Measurements from ENCODE around the gene ARHGEF39. TPM values are rescaled to one million over a fixed set of nuclear protein-coding genes. Genes with fewer than 3 reads are reported as not detected.

The ARHGEF39 gene
- total RNA-seq, 4 donors from 2014 or later, result 1.3 to 17.5 (median 5.1) TPM

DNA sequence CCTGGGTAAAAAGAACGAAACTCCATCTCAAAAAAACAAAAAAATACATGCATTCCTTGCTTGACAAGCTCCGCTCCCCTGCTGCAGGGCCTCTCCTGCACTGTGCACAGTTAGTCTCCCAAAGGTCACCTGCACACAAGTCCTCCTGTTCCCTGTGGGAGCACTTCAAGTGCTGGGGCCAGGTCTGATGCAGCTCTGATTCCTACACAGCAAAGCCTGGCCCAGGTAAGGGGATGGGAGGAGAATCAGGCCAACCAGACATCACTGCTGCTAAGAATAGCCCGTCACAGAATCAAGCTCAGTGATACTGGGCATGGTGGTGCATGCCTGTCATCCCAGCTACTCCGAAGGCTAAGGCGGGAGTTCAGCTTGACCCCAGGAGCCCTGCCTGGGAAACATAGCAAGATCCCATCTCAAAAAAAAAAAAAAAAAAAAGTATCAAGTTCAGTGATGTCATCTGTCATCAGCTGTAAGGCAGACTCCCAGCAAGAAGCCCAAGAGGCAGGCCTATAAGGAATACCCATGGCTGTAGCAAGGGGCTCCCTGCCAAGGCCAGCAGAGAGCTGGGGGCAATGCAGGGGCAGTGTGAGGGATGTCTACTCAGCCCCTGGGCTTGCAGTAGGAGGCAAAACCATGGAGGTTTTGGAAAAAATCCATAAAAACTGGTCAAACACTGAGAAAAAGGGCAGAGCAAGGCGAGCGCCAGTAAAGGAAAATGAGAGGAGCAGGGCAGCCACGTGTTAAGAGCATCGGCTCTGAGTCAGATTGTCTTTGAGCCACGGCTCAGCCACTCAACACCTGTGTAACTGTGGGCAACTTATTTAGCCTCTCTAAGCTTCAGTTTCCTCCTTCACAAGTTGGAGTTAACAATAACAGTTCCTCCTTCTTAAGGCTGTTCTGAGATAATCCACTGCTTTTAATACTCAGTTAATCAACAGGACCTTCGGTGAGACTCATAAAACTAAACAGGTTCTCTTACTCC is 21.5 kb upstream of the ARHGEF39 start:
- Histone ChIP-seq H3K27ac (peak overlapping the region; percentile 37 to 92 (median 88)), H3K9me3 (no peaks in the 10 kb centered on the region), H3K36me3 (peaks cover 0 to 34% (median 0%) of the 10 kb centered on the region in 3 donors), H3K4me3 (peak overlapping the region; percentile 49 to 76 (median 65)), H3K4me1 (peaks cover 0 to 58% (median 5%) of the 10 kb centered on the region in 3 donors), H3K27me3 (peaks cover 0 to 6% (median 0%) of the 10 kb centered on the region in 4 donors)
- TF ChIP-seq POLR2A (IDR thresholded peaks at IDR 0.05) (no peak), CTCF (IDR thresholded peaks at IDR 0.05) (no peak)
- 65 to 76% methylated on average over 10 of the region's 11 CpGs for WGBS, 2 donors
- intact Hi-C loops (cut with DNase I), result loop anchor here (10.0 kb wide), 1 partner anchor 82 kb away; the partner anchor contains the start of gene TESK1
- no peak for DNase-seq

DNA sequence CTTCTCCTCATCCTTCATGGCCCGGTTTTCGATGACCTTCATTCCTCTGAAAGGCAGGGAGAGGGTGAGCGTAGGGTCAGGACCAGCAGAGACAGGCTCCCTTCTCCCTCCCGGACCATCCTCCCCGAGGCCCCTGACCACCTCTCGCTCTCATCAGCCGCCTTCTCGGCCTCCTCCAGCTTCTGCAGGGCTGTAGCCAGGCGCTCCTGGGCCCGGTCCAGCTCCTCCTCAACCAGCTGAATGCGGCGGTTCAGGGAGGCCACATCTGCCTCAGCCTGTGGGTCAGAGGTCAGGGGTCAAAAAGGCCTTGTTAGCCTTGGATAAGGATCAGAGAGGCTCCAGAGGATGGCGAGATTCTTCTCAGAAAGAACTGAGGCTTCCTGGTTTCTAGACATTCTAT is 20.5 kb upstream of the ARHGEF39 start:
- Histone ChIP-seq H3K27ac (peak overlapping the region; percentile 43 to 90 (median 73)), H3K4me3 (peak overlapping the region in 3 of 4 donors; percentile 59 to 76 (median 71))
- no peak for DNase-seq

GRCh38 chr9:35684921-35685320 is 19.9 kb upstream of the ARHGEF39 start:
- Histone ChIP-seq H3K36me3 (peaks cover 0 to 34% (median 0%) of the 10 kb centered on the region in 3 donors), H3K27ac (peak overlapping the region; percentile 43 to 90 (median 73)), H3K4me1 (peaks cover 0 to 44% (median 2%) of the 10 kb centered on the region in 3 donors), H3K27me3 (peaks cover 0 to 2% (median 0%) of the 10 kb centered on the region in 4 donors), H3K4me3 (peak overlapping the region in 3 of 4 donors; percentile 59 to 76 (median 71)), H3K9me3 (no peaks in the 10 kb centered on the region)
- no peak for TF ChIP-seq POLR2A (IDR thresholded peaks at IDR 0.05)
- TF ChIP-seq CTCF (IDR thresholded peaks at IDR 0.05), result no peak
- intact Hi-C loops (cut with DNase I), result loop anchor here (10.0 kb wide), 1 partner anchor 80 kb away; the partner anchor contains the start of gene TESK1
- 83 to 84% methylated on average over 5 to 7 of the region's 10 CpGs for WGBS, 2 donors
- DNase-seq, result no peak

More for the DNA sequence above, 20.5 kb upstream of the ARHGEF39 start:
- intact Hi-C loops (cut with DNase I), result loop anchor here (10.0 kb wide), 1 partner anchor 81 kb away; the partner anchor contains the start of gene TESK1
- H3K9me3 ChIP-seq, result no peaks in the 10 kb centered on the region
- no peak for TF ChIP-seq CTCF (IDR thresholded peaks at IDR 0.05)
- TF ChIP-seq POLR2A (IDR thresholded peaks at IDR 0.05), result no peak
- peaks cover 0 to 6% (median 0%) of the 10 kb centered on the region in 4 donors for H3K27me3 ChIP-seq
- H3K4me1 ChIP-seq, result peaks cover 0 to 49% (median 5%) of the 10 kb centered on the region in 3 donors
- H3K36me3 ChIP-seq, result peaks cover 0 to 34% (median 0%) of the 10 kb centered on the region in 3 donors
- WGBS, 2 donors, result 80% methylated on average over 11 of the region's 13 CpGs; no CpG with 5 or more reads in 1 of the 2 donors

DNA sequence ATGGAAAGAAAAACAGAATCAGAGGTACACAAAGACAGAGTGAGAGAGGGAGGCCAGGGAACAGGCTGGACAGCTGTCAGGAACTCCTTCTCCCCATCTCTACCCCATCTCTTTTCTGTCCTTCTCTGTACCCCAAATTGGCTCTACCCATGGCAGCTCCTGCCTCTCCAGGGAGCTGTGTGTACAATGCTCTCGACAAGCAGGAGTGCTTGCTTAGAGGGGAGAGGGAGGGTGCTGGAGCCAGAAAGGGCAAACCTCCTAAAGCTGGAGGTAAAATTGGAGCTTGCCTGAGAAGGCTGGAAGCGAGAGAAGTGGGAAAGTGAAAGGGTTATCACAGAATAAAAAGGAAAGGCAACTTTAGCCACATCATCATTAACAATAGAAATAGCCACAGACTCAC is 18.3 kb upstream of the ARHGEF39 start:
- intact Hi-C loops (cut with DNase I), result loop anchor here (10.0 kb wide), 1 partner anchor 79 kb away; the partner anchor contains the start of gene TESK1
- no peak for DNase-seq
- H3K27ac ChIP-seq, result peak overlapping the region in 3 of 4 donors; percentile 72 to 90 (median 87)
- H3K36me3 ChIP-seq, result peaks cover 0 to 34% (median 0%) of the 10 kb centered on the region in 3 donors
- TF ChIP-seq POLR2A (IDR thresholded peaks at IDR 0.05), result no peak
- 52 to 78% methylated on average over 2 of the region's 2 CpGs for WGBS, 2 donors
- H3K9me3 ChIP-seq, result no peaks in the 10 kb centered on the region
- peak overlapping the region in 2 of 4 donors; percentile 71 to 76 for H3K4me3 ChIP-seq
- H3K27me3 ChIP-seq, result no peaks in the 10 kb centered on the region
- peaks cover 0 to 28% (median 0%) of the 10 kb centered on the region in 3 donors for H3K4me1 ChIP-seq

- Histone ChIP-seq H3K4me3 (no peak overlapping the region), H3K27me3 (no peaks in the 10 kb centered on the region), H3K9me3 (no peaks in the 10 kb centered on the region), H3K27ac (peak overlapping the region in 3 of 4 donors; percentile 72 to 90 (median 87)), H3K4me1 (peaks cover 0 to 23% (median 0%) of the 10 kb centered on the region in 3 donors), H3K36me3 (peaks cover 0 to 34% (median 0%) of the 10 kb centered on the region in 3 donors)
- DNase-seq, result no peak
- intact Hi-C loops (cut with DNase I), result loop anchor here (10.0 kb wide), 1 partner anchor 78 kb away; the partner anchor contains the start of gene TESK1
- WGBS, 2 donors, result 76 to 86% methylated on average over 7 to 10 of the region's 10 CpGs
- TF ChIP-seq CTCF (IDR thresholded peaks at IDR 0.05), result no peak
- TF ChIP-seq POLR2A (IDR thresholded peaks at IDR 0.05), result no peak
These were observed 17.7 kb upstream of the ARHGEF39 start for GRCh38 chr9:35682520-35683315.

All from esophagus squamous epithelium (tissue), 5 donors.